ENCODE results near the gene SPHK1. TPM values are rescaled to one million over a fixed set of nuclear protein-coding genes. Genes with fewer than 3 reads are reported as not detected.

SPHK1 gene
- total RNA-seq, 3 donors from 2014 or later (not counting 1 experiment from before 2014, with no cell fraction given): 7.6 to 9.2 (median 8.3) TPM

DNA sequence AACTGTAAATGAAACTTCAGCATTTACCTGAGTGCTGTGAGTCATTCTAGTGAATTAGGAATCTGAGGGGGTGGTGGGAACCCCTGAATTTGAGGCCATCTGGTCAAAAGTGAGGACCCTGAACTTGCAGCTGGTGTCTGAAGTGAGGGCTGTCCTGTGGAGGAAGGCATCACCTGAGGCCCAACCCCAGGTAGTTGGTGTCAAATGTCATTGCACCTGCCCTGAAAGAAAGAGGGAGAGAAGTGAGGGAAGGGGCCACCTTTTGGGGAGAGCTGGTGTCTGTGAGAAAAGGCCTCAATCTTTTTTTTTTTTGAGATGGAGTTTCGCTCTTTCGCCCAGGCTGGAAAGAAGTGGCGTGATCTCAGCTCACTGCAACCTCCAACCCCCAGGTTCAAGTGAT, 18.2 kb upstream of the SPHK1 start:
- Histone ChIP-seq H3K9me3 (ENCODE audit: control insufficient read depth, insufficient read depth, low read length) (no peaks in the 10 kb centered on the region), H3K27me3 (ENCODE audit: control insufficient read depth, insufficient read depth, low read length) (no peaks in the 10 kb centered on the region), H3K4me3 (ENCODE audit: low read length) (no peak overlapping the region), H3K36me3 (ENCODE audit: control insufficient read depth, insufficient read depth, low read length) (no peaks in the 10 kb centered on the region), H3K4me1 (ENCODE audit: control insufficient read depth, insufficient read depth, low read length) (no peaks in the 10 kb centered on the region), H3K27ac (ENCODE audit: low read length) (no peak overlapping the region)
- ATAC-seq (no peak), DNase-seq (no peak)
- no peaks in the 10 kb centered on the region for H3K4me1 Mint-ChIP-seq
- WGBS (ENCODE audit: insufficient coverage): 100% methylated on average over 3 of the region's 3 CpGs
- peaks cover 4 to 10% of the 10 kb centered on the region in 2 donors for H3K27me3 Mint-ChIP-seq (ENCODE audit: low read depth in 2 of 2)
- intact Hi-C loops (cut with micrococcal nuclease): no loop called here
- H3K27ac Mint-ChIP-seq: no peak overlapping the region
- TF ChIP-seq, protein P1, sequence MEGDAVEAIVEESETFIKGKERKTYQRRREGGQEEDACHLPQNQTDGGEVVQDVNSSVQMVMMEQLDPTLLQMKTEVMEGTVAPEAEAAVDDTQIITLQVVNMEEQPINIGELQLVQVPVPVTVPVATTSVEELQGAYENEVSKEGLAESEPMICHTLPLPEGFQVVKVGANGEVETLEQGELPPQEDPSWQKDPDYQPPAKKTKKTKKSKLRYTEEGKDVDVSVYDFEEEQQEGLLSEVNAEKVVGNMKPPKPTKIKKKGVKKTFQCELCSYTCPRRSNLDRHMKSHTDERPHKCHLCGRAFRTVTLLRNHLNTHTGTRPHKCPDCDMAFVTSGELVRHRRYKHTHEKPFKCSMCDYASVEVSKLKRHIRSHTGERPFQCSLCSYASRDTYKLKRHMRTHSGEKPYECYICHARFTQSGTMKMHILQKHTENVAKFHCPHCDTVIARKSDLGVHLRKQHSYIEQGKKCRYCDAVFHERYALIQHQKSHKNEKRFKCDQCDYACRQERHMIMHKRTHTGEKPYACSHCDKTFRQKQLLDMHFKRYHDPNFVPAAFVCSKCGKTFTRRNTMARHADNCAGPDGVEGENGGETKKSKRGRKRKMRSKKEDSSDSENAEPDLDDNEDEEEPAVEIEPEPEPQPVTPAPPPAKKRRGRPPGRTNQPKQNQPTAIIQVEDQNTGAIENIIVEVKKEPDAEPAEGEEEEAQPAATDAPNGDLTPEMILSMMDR (IDR thresholded peaks at IDR 0.05): no peak
- no peaks in the 10 kb centered on the region for H3K9me3 Mint-ChIP-seq
- no peak overlapping the region for H3K4me3 Mint-ChIP-seq
- H3K36me3 Mint-ChIP-seq: no peaks in the 10 kb centered on the region

DNA sequence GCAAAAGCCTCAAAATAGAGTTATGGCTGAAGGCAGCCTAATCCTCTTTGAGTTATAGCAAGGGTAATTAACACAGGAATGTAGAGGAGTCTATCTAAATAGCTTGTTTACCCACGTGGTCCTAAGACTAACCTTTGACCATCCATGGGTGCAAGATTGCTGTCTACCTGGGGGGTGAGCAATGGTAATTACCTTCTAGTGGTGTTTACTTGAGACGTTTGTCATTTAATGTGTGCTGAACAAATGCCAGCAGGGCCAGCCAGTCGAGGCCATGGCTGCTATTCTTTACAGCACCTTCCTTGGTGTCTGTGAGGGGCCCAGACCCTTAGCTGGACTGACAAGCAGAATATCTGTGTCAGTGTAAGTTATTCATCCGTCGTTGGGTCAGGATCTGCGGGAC, 16.8 kb upstream of the SPHK1 start:
- Mint-ChIP-seq H3K9me3 (no peaks in the 10 kb centered on the region), H3K4me3 (no peak overlapping the region), H3K27me3 (ENCODE audit: low read depth in 2 of 2) (no peaks in the 10 kb centered on the region), H3K36me3 (no peaks in the 10 kb centered on the region), H3K4me1 (no peaks in the 10 kb centered on the region), H3K27ac (no peak overlapping the region)
- 87% methylated on average over 6 of the region's 6 CpGs for WGBS (ENCODE audit: insufficient coverage)
- Histone ChIP-seq H3K9me3 (ENCODE audit: control insufficient read depth, insufficient read depth, low read length) (no peaks in the 10 kb centered on the region), H3K36me3 (ENCODE audit: control insufficient read depth, insufficient read depth, low read length) (no peaks in the 10 kb centered on the region), H3K4me3 (ENCODE audit: low read length) (no peak overlapping the region), H3K27ac (ENCODE audit: low read length) (no peak overlapping the region), H3K4me1 (ENCODE audit: control insufficient read depth, insufficient read depth, low read length) (no peaks in the 10 kb centered on the region), H3K27me3 (ENCODE audit: control insufficient read depth, insufficient read depth, low read length) (no peaks in the 10 kb centered on the region)
- intact Hi-C loops (cut with micrococcal nuclease): no loop called here
- DNase-seq: no peak
- TF ChIP-seq, protein P1 (IDR thresholded peaks at IDR 0.05): no peak
- no peak for ATAC-seq

DNA sequence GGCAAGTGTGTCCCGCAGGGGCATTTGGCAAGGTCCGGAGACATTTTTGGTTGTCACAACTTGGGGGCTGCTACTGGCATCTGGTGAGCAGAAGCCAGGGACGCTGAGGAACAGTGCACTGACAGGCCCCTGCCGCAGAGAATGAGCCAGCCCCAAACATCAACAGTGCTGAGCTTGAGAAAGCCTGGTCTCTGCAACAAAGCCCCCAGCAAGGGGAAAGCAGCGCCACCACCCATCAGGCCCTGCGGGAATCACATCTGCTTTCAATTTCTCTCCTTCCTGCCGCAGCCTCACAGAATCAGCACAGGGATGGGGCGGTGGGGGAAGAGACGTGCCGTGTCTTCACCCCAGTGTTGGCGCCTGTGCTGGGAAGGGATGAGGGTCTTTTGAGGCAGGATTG, 15.9 kb upstream of the SPHK1 start:
- no peaks in the 10 kb centered on the region for H3K27me3 ChIP-seq (ENCODE audit: control insufficient read depth, insufficient read depth, low read length)
- TF ChIP-seq, protein P1 (IDR thresholded peaks at IDR 0.05): no peak
- DNase-seq (no peak), ATAC-seq (no peak)
- Mint-ChIP-seq H3K9me3 (no peaks in the 10 kb centered on the region), H3K4me3 (no peak overlapping the region), H3K36me3 (no peaks in the 10 kb centered on the region), H3K27me3 (ENCODE audit: low read depth in 2 of 2) (no peaks in the 10 kb centered on the region), H3K4me1 (no peaks in the 10 kb centered on the region), H3K27ac (no peak overlapping the region)
- no peak overlapping the region for H3K27ac ChIP-seq (ENCODE audit: low read length)
- intact Hi-C loops (cut with micrococcal nuclease): no loop called here
- H3K9me3 ChIP-seq (ENCODE audit: control insufficient read depth, insufficient read depth, low read length): no peaks in the 10 kb centered on the region
- WGBS (ENCODE audit: insufficient coverage): 78% methylated on average over 10 of the region's 11 CpGs
- no peaks in the 10 kb centered on the region for H3K36me3 ChIP-seq (ENCODE audit: control insufficient read depth, insufficient read depth, low read length)
- H3K4me3 ChIP-seq (ENCODE audit: low read length): no peak overlapping the region
- no peaks in the 10 kb centered on the region for H3K4me1 ChIP-seq (ENCODE audit: control insufficient read depth, insufficient read depth, low read length)

- no peaks in the 10 kb centered on the region for H3K36me3 Mint-ChIP-seq
- H3K36me3 ChIP-seq (ENCODE audit: control insufficient read depth, insufficient read depth, low read length): no peaks in the 10 kb centered on the region
- TF ChIP-seq, protein P1 (IDR thresholded peaks at IDR 0.05): no peak
- intact Hi-C loops (cut with micrococcal nuclease): no loop called here
- no peaks in the 10 kb centered on the region for H3K27me3 ChIP-seq (ENCODE audit: control insufficient read depth, insufficient read depth, low read length)
- H3K27ac ChIP-seq (ENCODE audit: low read length): no peak overlapping the region
- H3K27ac Mint-ChIP-seq: no peak overlapping the region
- DNase-seq: no peak
- no peak overlapping the region for H3K4me3 ChIP-seq (ENCODE audit: low read length)
- no peaks in the 10 kb centered on the region for H3K27me3 Mint-ChIP-seq (ENCODE audit: low read depth in 2 of 2)
- H3K4me1 ChIP-seq (ENCODE audit: control insufficient read depth, insufficient read depth, low read length): no peaks in the 10 kb centered on the region
- no peaks in the 10 kb centered on the region for H3K9me3 Mint-ChIP-seq
- WGBS (ENCODE audit: insufficient coverage): 96% methylated on average over 10 of the region's 10 CpGs
- H3K4me1 Mint-ChIP-seq: no peaks in the 10 kb centered on the region
- no peak for ATAC-seq
- no peaks in the 10 kb centered on the region for H3K9me3 ChIP-seq (ENCODE audit: control insufficient read depth, insufficient read depth, low read length)
- H3K4me3 Mint-ChIP-seq: no peak overlapping the region
Observed at GRCh38 chr17:76369379-76369778, 15.0 kb upstream of the SPHK1 start.
